Right lobe of liver (tissue), 4 donors: ENCODE data around the gene CBX8.

Experiments used
- CTCF ChIP-seq, 4 donors: fragments of 200-600 bp in 3 of 4; fragments of 450-650 bp in 1 of 4; IDR thresholded peaks; one replicate each; pipeline versions ENCODE4 v1.5.1 to v1.8.0; 2016 to 2022; ENCODE audit warnings: antibody characterized with exemption in 4 of 4, mild to moderate bottlenecking in 2 of 4
- POLR2A ChIP-seq: fragments of 450-650 bp; IDR thresholded peaks from one replicate; pipeline ENCODE4 v1.6.1; 2017; ENCODE audit warnings: antibody characterized with exemption, mild to moderate bottlenecking
- donor health status: DM: no; HTN: no; CAD: no.
- donor health status: DM: no; HTN: no; CAD: no.
- donor health status: DM: no; HTN: yes; CAD: no.

DNA sequence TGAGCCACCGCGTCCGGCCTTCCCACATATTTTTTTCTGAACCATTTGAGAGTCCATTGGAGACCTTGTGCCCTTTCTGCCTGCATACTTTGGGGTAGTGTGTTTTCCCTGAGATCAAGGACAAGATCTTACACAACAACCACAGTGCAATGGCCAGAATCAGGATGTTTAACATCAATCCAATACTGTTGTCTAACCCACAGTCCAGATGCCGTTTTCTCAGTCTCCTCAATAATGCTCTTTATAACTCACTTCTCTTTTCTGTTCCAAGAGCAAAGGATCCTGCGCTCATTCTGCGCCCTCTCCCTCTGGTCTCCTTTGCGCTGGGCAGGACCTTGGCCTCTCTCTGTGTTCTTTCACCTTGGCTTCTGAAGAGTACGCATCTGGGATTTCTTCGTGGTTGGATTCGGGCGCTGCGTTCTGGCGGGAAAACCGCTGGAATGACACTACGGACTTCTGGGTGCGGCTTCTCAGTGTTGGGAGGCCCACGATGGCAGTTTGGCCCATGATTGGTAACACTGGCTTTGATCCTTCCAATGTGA lies 25.8 kb upstream of the CBX8 start:
- no peak for TF ChIP-seq POLR2A
- no peak for TF ChIP-seq CTCF (IDR thresholded peaks at IDR 0.05)
